ENCODE results near the gene HDAC9. TPM values are rescaled to one million over a fixed set of nuclear protein-coding genes. Genes with fewer than 3 reads are reported as not detected.

Gene HDAC9
- total RNA-seq, 1 experiment from 2014 or later, result 17.1 TPM

GRCh38 chr7:18530224-18531179 lies 35.0 kb downstream of the HDAC9 start:
- DNase-seq (ENCODE audit: low read depth, low spot score), result no peak
- no peaks in the 10 kb centered on the region for H3K9me3 ChIP-seq (ENCODE audit: control insufficient read depth, insufficient read depth, low read depth, low read length)
- H3K36me3 ChIP-seq (ENCODE audit: control insufficient read depth, insufficient read depth, low read length), result no peaks in the 10 kb centered on the region
- no peak overlapping the region for H3K4me3 ChIP-seq (ENCODE audit: low read depth in 2 of 2, low read length in 2 of 2)
- CTCF ChIA-PET, result no interaction called here
- in situ Hi-C loops (cut with HindIII; ENCODE audit: low pct_unique_long_range_greater_than_20kb, low sequenced_read_pairs) (no loop called here), intact Hi-C loops (cut with micrococcal nuclease; ENCODE audit: unreplicated experiment) (no loop called here)
- peaks cover 7% of the 10 kb centered on the region; the same call in 1 of the 2 replicates for H3K4me1 ChIP-seq (ENCODE audit: control insufficient read depth, insufficient read depth, low read length)
- H3K27me3 ChIP-seq (ENCODE audit: control insufficient read depth, insufficient read depth, low read length), result no peaks in the 10 kb centered on the region
- ATAC-seq, result no peak
- no peak for TF ChIP-seq SIN3A (IDR thresholded peaks at IDR 0.05; ENCODE audit: borderline replicate concordance, insufficient read depth, low read depth, low read length)
- no peak for TF ChIP-seq TCF7L2 (IDR thresholded peaks at IDR 0.05; ENCODE audit: low read depth, low read length)
- no peak for TF ChIP-seq REST (IDR thresholded peaks at IDR 0.05; ENCODE audit: insufficient read depth in 1 of 2, low read depth in 2 of 2, low read length in 1 of 2)
- no peak for TF ChIP-seq POLR2AphosphoS5 (IDR thresholded peaks at IDR 0.05; ENCODE audit: low read depth, low read length)
- no peak for TF ChIP-seq CTCF (IDR thresholded peaks at IDR 0.05)
- POLR2A ChIA-PET, result interaction anchor here (0.6 to 0.7 kb wide), 2 partner anchors 196 to 242 kb away, joined by 3 read pairs; no protein-coding TSS in a partner anchor
- H3K27ac ChIP-seq (ENCODE audit: low read length), result no peak overlapping the region
- no TSS peak for BruUV-seq (replicated peaks)

GRCh38 chr7:18531539-18531938 lies 36.0 kb downstream of the HDAC9 start:
- H3K4me3 ChIP-seq (ENCODE audit: low read depth in 2 of 2, low read length in 2 of 2), result no peak overlapping the region
- no peak overlapping the region; the same call in 1 of the 2 replicates for H3K27ac ChIP-seq (ENCODE audit: low read length)
- intact Hi-C loops (cut with micrococcal nuclease; ENCODE audit: unreplicated experiment) (no loop called here), in situ Hi-C loops (cut with HindIII; ENCODE audit: low pct_unique_long_range_greater_than_20kb, low sequenced_read_pairs) (no loop called here)
- ATAC-seq (no peak), DNase-seq (ENCODE audit: low read depth, low spot score) (no peak)
- H3K4me1 ChIP-seq (ENCODE audit: control insufficient read depth, insufficient read depth, low read length), result peaks cover 11% of the 10 kb centered on the region
- CTCF ChIA-PET, result no interaction called here
- POLR2A ChIA-PET, result no interaction called here
- TF ChIP-seq TCF7L2 (IDR thresholded peaks at IDR 0.05; ENCODE audit: low read depth, low read length), result no peak
- TF ChIP-seq SIN3A (IDR thresholded peaks at IDR 0.05; ENCODE audit: borderline replicate concordance, insufficient read depth, low read depth, low read length), result no peak
- no peak for TF ChIP-seq REST (IDR thresholded peaks at IDR 0.05; ENCODE audit: insufficient read depth in 1 of 2, low read depth in 2 of 2, low read length in 1 of 2)
- no peak for TF ChIP-seq POLR2AphosphoS5 (IDR thresholded peaks at IDR 0.05; ENCODE audit: low read depth, low read length)
- no peak for TF ChIP-seq CTCF (IDR thresholded peaks at IDR 0.05)
- H3K27me3 ChIP-seq (ENCODE audit: control insufficient read depth, insufficient read depth, low read length), result no peaks in the 10 kb centered on the region
- no TSS peak for BruUV-seq (replicated peaks)
- no peaks in the 10 kb centered on the region for H3K36me3 ChIP-seq (ENCODE audit: control insufficient read depth, insufficient read depth, low read length)
- H3K9me3 ChIP-seq (ENCODE audit: control insufficient read depth, insufficient read depth, low read depth, low read length), result no peaks in the 10 kb centered on the region
